ENCODE data around the gene ZNF485. TPM values are rescaled to one million over a fixed set of nuclear protein-coding genes. Genes with fewer than 3 reads are reported as not detected.

ZNF485 gene
- total and polyA plus RNA-seq, 10 of the 15 experiments (the other 5 are each of a cell fraction or from before 2014, with no cell fraction given): 3.2 to 7.6 (median 5.1) TPM

GRCh38 chr10:43644252-43644651, 38.0 kb downstream of the ZNF485 start:
- H3K4me2 ChIP-seq (ENCODE audit: control insufficient read depth, insufficient read depth): no peak overlapping the region
- no peaks in the 10 kb centered on the region for H4K20me1 ChIP-seq (ENCODE audit: control insufficient read depth, insufficient read depth)
- no peak for DNase-seq (ENCODE audit: low read depth, low spot score)
- H3K27ac ChIP-seq (ENCODE audit: control insufficient read depth, insufficient read depth): no peak overlapping the region
- RAD21 ChIA-PET (ENCODE audit: unreplicated experiment): no interaction called here
- CTCF ChIA-PET: interaction anchor here (0.7 kb wide), 1 partner anchor 53 kb away, joined by 3 read pairs; no protein-coding TSS in a partner anchor
- 97% methylated on average over 8 of the region's 8 CpGs for WGBS (ENCODE audit: insufficient coverage, insufficient replicate concordance, low lambda C conversion rate, missing lambda C conversion rate)
- no peak overlapping the region for H3K4me3 ChIP-seq
- intact Hi-C loops (cut with micrococcal nuclease; ENCODE audit: unreplicated experiment) (no loop called here), in situ Hi-C loops (cut with MboI) (no loop called here)
- H3K9me3 ChIP-seq (replicated peaks; ENCODE audit: control insufficient read depth, insufficient read depth, low read length): peaks cover 33% of the 10 kb centered on the region
- no peaks in the 10 kb centered on the region for H3K4me1 ChIP-seq (ENCODE audit: control insufficient read depth, insufficient read depth, low read length)
- no TSS peak for BruUV-seq (replicated peaks)
- no peaks in the 10 kb centered on the region for H3K27me3 ChIP-seq (replicated peaks in 1 of 2; ENCODE audit: control insufficient read depth in 2 of 2, insufficient read depth in 2 of 2, low read length in 1 of 2)
- no peaks in the 10 kb centered on the region for H3K79me2 ChIP-seq (ENCODE audit: control insufficient read depth, insufficient read depth, low read length)
- ATAC-seq: no peak
- POLR2A ChIA-PET: no interaction called here
- TF ChIP-seq SREBF1 (IDR thresholded peaks at IDR 0.05; ENCODE audit: low read length): no peak
- peak; percentile 56 for TF ChIP-seq KLF5 (IDR thresholded peaks at IDR 0.05; ENCODE audit: partially characterized antibody)
- 0 out of 2 replicates have a peak, but pooled peaks have one; percentile 88 for TF ChIP-seq CBX3 (IDR thresholded peaks at IDR 0.05; ENCODE audit: borderline replicate concordance, low read depth)
- no peak overlapping the region for H3K9ac ChIP-seq (ENCODE audit: control insufficient read depth, insufficient read depth, low read length)
- SMC1A ChIA-PET (ENCODE audit: uncharacterized antibody, unreplicated experiment): no interaction called here
- H2AFZ ChIP-seq (ENCODE audit: control insufficient read depth, low read depth, low read length): no peak overlapping the region
- H3K36me3 ChIP-seq (ENCODE audit: control insufficient read depth in 2 of 2, insufficient read depth in 2 of 2, low read length in 1 of 2): no peaks in the 10 kb centered on the region
- FAIRE-seq: no peak

GRCh38 chr10:43645866-43646265, 39.6 kb downstream of the ZNF485 start:
- WGBS (ENCODE audit: insufficient coverage, insufficient replicate concordance, low lambda C conversion rate, missing lambda C conversion rate): 93% methylated on average over 4 of the region's 4 CpGs
- SMC1A ChIA-PET (ENCODE audit: uncharacterized antibody, unreplicated experiment): interaction anchor here (0.8 to 1.3 kb wide), 2 partner anchors 11 to 52 kb away, joined by 3 read pairs; no protein-coding TSS in a partner anchor
- CTCF ChIA-PET: no interaction called here
- Histone ChIP-seq H3K9me3 (replicated peaks; ENCODE audit: control insufficient read depth, insufficient read depth, low read length) (peaks cover 33% of the 10 kb centered on the region), H3K4me3 (no peak overlapping the region), H3K79me2 (ENCODE audit: control insufficient read depth, insufficient read depth, low read length) (no peaks in the 10 kb centered on the region), H3K9ac (ENCODE audit: control insufficient read depth, insufficient read depth, low read length) (no peak overlapping the region), H3K4me1 (ENCODE audit: control insufficient read depth, insufficient read depth, low read length) (no peaks in the 10 kb centered on the region), H3K36me3 (ENCODE audit: control insufficient read depth in 2 of 2, insufficient read depth in 2 of 2, low read length in 1 of 2) (no peaks in the 10 kb centered on the region), H3K27ac (ENCODE audit: control insufficient read depth, insufficient read depth) (no peak overlapping the region), H3K27me3 (replicated peaks in 1 of 2; ENCODE audit: control insufficient read depth in 2 of 2, insufficient read depth in 2 of 2, low read length in 1 of 2) (no peaks in the 10 kb centered on the region), H3K4me2 (ENCODE audit: control insufficient read depth, insufficient read depth) (no peak overlapping the region), H2AFZ (ENCODE audit: control insufficient read depth, low read depth, low read length) (no peak overlapping the region), H4K20me1 (ENCODE audit: control insufficient read depth, insufficient read depth) (no peaks in the 10 kb centered on the region)
- in situ Hi-C loops (cut with MboI): no loop called here
- POLR2A ChIA-PET: no interaction called here
- TF ChIP-seq SUPT20H (IDR thresholded peaks at IDR 0.05; ENCODE audit: borderline replicate concordance, control insufficient read depth, low read depth, low read length): no peak
- no TSS peak for BruUV-seq (replicated peaks)
- FAIRE-seq (no peak), ATAC-seq (no peak), DNase-seq (ENCODE audit: low read depth, low spot score) (no peak)
- RAD21 ChIA-PET (ENCODE audit: unreplicated experiment): no interaction called here
- intact Hi-C loops (cut with micrococcal nuclease; ENCODE audit: unreplicated experiment): no loop called here
